SK-N-SH (cell line): ENCODE results near the gene CDC6.

Experiments used
- CTCF ChIP-seq: fragments of 200-600 bp; sonication (generic); IDR thresholded peaks from 2 replicates; pipeline ENCODE4 v1.6.1; 2017; ENCODE audit warnings: antibody characterized with exemption, mild to moderate bottlenecking, moderate library complexity
- EP300 ChIP-seq, 2 experiments: IDR thresholded peaks; 2 replicates each; pipeline versions ENCODE4 v1.4.0 to v1.6.1; 2012; ENCODE audit warnings: borderline replicate concordance in 1 of 2, low read depth in 1 of 2, low read length in 1 of 2
- FOXM1 ChIP-seq: IDR thresholded peaks from 2 replicates; pipeline ENCODE4 v1.4.0; 2012; ENCODE audit warnings: low read depth, mild to moderate bottlenecking
- GATA2 ChIP-seq: sonication (generic); formaldehyde crosslinking; IDR thresholded peaks from 2 replicates; pipeline ENCODE4 v1.5.0; 2020; ENCODE audit warnings: mild to moderate bottlenecking, missing genetic modification reagents
- JUND ChIP-seq: IDR thresholded peaks from 2 replicates; pipeline ENCODE4 v1.4.0; 2012
- PBX3 ChIP-seq: IDR thresholded peaks from 2 replicates; pipeline ENCODE4; 2012
- POLR2AphosphoS5 ChIP-seq: IDR thresholded peaks from 2 replicates; pipeline ENCODE4 v1.6.1; 2012; ENCODE audit warnings: low read depth, low read length
- RAD21 ChIP-seq: IDR thresholded peaks from 2 replicates; pipeline ENCODE4 v1.6.1; 2012; ENCODE audit warnings: mild to moderate bottlenecking, low read length
- TAF1 ChIP-seq: IDR thresholded peaks from 2 replicates; pipeline ENCODE4 v1.6.1; 2012; ENCODE audit warnings: low read depth, mild to moderate bottlenecking, low read length, moderate library complexity, borderline replicate concordance
- TCF12 ChIP-seq: IDR thresholded peaks from 2 replicates; pipeline ENCODE4 v1.4.0; 2012
- YY1 ChIP-seq: IDR thresholded peaks from 2 replicates; pipeline ENCODE4 v1.4.0; 2012; ENCODE audit warnings: low read depth, mild to moderate bottlenecking
- TF ChIP-seq, protein P1 (sequence below): IDR thresholded peaks from 2 replicates; pipeline ENCODE4 v1.6.1; 2012; ENCODE audit warnings: mild to moderate bottlenecking, low read depth, low read length, moderate library complexity

DNA sequence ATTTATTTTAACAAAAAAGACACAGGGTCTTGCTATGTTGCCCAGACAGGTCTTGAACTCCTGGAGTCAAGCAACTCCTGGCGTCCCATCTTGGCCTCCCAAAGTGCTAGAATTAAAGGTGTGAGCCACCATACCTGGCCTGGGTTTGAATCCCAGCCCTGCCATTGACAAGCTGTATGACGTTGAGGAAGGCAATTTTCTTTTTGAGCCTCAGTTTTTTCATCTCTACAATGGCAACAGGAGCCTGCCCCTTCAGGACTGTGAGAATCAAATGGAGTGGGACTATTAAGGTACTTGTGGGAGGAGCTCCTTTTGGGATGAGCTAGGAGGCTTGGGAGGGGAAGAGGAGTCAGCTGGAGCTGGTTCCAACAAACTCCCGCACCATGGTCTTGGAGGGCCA is 27.5 kb downstream of the CDC6 start:
- TF ChIP-seq YY1 (no peak), EP300 (IDR thresholded peaks at IDR 0.05; ENCODE audit: borderline replicate concordance in 1 of 2, low read depth in 1 of 2, low read length in 1 of 2) (no peak), PBX3 (no peak), CTCF (no peak), TCF12 (no peak), JUND (no peak), POLR2AphosphoS5 (no peak), FOXM1 (no peak), GATA2 (CRISPR knock-in tag) (no peak), RAD21 (no peak), TAF1 (no peak)
- TF ChIP-seq, protein P1, sequence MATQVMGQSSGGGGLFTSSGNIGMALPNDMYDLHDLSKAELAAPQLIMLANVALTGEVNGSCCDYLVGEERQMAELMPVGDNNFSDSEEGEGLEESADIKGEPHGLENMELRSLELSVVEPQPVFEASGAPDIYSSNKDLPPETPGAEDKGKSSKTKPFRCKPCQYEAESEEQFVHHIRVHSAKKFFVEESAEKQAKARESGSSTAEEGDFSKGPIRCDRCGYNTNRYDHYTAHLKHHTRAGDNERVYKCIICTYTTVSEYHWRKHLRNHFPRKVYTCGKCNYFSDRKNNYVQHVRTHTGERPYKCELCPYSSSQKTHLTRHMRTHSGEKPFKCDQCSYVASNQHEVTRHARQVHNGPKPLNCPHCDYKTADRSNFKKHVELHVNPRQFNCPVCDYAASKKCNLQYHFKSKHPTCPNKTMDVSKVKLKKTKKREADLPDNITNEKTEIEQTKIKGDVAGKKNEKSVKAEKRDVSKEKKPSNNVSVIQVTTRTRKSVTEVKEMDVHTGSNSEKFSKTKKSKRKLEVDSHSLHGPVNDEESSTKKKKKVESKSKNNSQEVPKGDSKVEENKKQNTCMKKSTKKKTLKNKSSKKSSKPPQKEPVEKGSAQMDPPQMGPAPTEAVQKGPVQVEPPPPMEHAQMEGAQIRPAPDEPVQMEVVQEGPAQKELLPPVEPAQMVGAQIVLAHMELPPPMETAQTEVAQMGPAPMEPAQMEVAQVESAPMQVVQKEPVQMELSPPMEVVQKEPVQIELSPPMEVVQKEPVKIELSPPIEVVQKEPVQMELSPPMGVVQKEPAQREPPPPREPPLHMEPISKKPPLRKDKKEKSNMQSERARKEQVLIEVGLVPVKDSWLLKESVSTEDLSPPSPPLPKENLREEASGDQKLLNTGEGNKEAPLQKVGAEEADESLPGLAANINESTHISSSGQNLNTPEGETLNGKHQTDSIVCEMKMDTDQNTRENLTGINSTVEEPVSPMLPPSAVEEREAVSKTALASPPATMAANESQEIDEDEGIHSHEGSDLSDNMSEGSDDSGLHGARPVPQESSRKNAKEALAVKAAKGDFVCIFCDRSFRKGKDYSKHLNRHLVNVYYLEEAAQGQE = no peak
